ENCODE results near the gene TMEM167B. TPM values are rescaled to one million over a fixed set of nuclear protein-coding genes. Genes with fewer than 3 reads are reported as not detected.
"Not testable (repeated sequence)": the region's sequence is repeated elsewhere in the genome, so short reads cannot be mapped to it uniquely, and the experiment has no call there.

Gene TMEM167B
- total RNA-seq, 1 donor from 2014 or later, result 13.1 TPM

- DNase-seq (ENCODE audit: low read depth), result no peak
- TF ChIP-seq CTCF (conservative IDR thresholded peaks at IDR 0.05; ENCODE audit: low read depth, low read length), result no peak
- H3K4me3 ChIP-seq (ENCODE audit: low read depth, low read length), result no peak overlapping the region
These were observed 46.2 kb downstream of the TMEM167B start for GRCh38 chr1:109136766-109137165.

- H3K4me3 ChIP-seq (ENCODE audit: low read depth, low read length), result no peak overlapping the region
- no peak for DNase-seq (ENCODE audit: low read depth)
- no peak for TF ChIP-seq CTCF (conservative IDR thresholded peaks at IDR 0.05; ENCODE audit: low read depth, low read length)
These were observed 47.4 kb downstream of the TMEM167B start for GRCh38 chr1:109137958-109138357.

- TF ChIP-seq CTCF (conservative IDR thresholded peaks at IDR 0.05; ENCODE audit: low read depth, low read length), result no peak
- H3K4me3 ChIP-seq (ENCODE audit: low read depth, low read length), result no peak overlapping the region
- DNase-seq (ENCODE audit: low read depth), result no peak
These were observed 47.8 kb downstream of the TMEM167B start for GRCh38 chr1:109138358-109138757.

GRCh38 chr1:109140392-109140791 is 49.8 kb downstream of the TMEM167B start:
- no peak for TF ChIP-seq CTCF (conservative IDR thresholded peaks at IDR 0.05; ENCODE audit: low read depth, low read length)
- DNase-seq (ENCODE audit: low read depth), result no peak
- no peak overlapping the region for H3K4me3 ChIP-seq (ENCODE audit: low read depth, low read length)

GRCh38 chr1:109142260-109142659 is 51.7 kb downstream of the TMEM167B start:
- DNase-seq (ENCODE audit: low read depth), result no peak
- no peak for TF ChIP-seq CTCF (conservative IDR thresholded peaks at IDR 0.05; ENCODE audit: low read depth, low read length)
- no peak overlapping the region for H3K4me3 ChIP-seq (ENCODE audit: low read depth, low read length)

- not testable (repeated sequence) for DNase-seq (ENCODE audit: low read depth); H3K4me3 ChIP-seq (ENCODE audit: low read depth, low read length)
These were observed 52.2 kb downstream of the TMEM167B start for GRCh38 chr1:109142725-109143124.

Other genes starting within 250 kb of the TMEM167B start
- not detected in 2 replicates for gene AKNAD1, start 233.7 kb upstream of the TMEM167B start, total RNA-seq
- 35.2 and 49.9 TPM in 2 replicates for gene GPSM2, start 213.8 kb upstream of the TMEM167B start, total RNA-seq
- 17.7 and 19.4 TPM in 2 replicates for gene CLCC1, start 127.3 kb upstream of the TMEM167B start, total RNA-seq
- 8.0 and 10.3 TPM in 2 replicates for gene WDR47, start 48.7 kb upstream of the TMEM167B start, total RNA-seq
- gene TAF13, start 14.8 kb upstream of the TMEM167B start, total RNA-seq, result 33.6 and 44.5 TPM in 2 replicates
- 0.29 TPM in 1 of 2 replicates, not detected in the other for gene ELAPOR1, start 23.4 kb downstream of the TMEM167B start, total RNA-seq
- 153 and 177 TPM in 2 replicates for gene SARS1, start 123.2 kb downstream of the TMEM167B start, total RNA-seq
- 8.2 and 14.2 TPM in 2 replicates for gene CELSR2, start 158.8 kb downstream of the TMEM167B start, total RNA-seq
- gene PSRC1, start 192.4 kb downstream of the TMEM167B start, total RNA-seq, result 56.6 and 67.9 TPM in 2 replicates
- not detected in 2 replicates for gene MYBPHL, start 216.2 kb downstream of the TMEM167B start, total RNA-seq

Measured in epithelial cell of proximal tubule (primary cell).